Progenitor cell of endocrine pancreas (in vitro differentiated cells): ENCODE data around the gene CEACAM18. TPM values are rescaled to one million over a fixed set of nuclear protein-coding genes. Genes with fewer than 3 reads are reported as not detected.

ENCODE experiments used
- DNase-seq: peaks from one replicate; pipeline ENCODE4 v3.0.0; 2021; ENCODE audit warnings: low spot score; ENCODE audit not compliant: unreplicated experiment
- H3K27ac Mint-ChIP-seq: 2 replicates; pipeline ENCODE4 v1.8.0; 2021; ENCODE audit warnings: mild to moderate bottlenecking, moderate library complexity, mixed read lengths
- H3K27me3 Mint-ChIP-seq: 2 replicates; pipeline ENCODE4 v1.8.0; 2021; ENCODE audit warnings: mixed read lengths
- H3K36me3 Mint-ChIP-seq: 2 replicates; pipeline ENCODE4 v1.8.0; 2022; ENCODE audit warnings: mixed read lengths; ENCODE audit not compliant: insufficient read depth
- H3K4me1 Mint-ChIP-seq: 2 replicates; pipeline ENCODE4 v1.8.0; 2021; ENCODE audit warnings: low read depth, mixed read lengths
- H3K4me3 Mint-ChIP-seq: 2 replicates; pipeline ENCODE4 v1.8.0; 2021; ENCODE audit warnings: low read depth, mild to moderate bottlenecking, moderate library complexity, mixed read lengths
- H3K9me3 Mint-ChIP-seq: 2 replicates; pipeline ENCODE4 v1.8.0; 2021; ENCODE audit warnings: low read depth, mixed read lengths
- total RNA-seq: library from RNA; stranded (reverse); gene quantifications from 2 replicates; pipeline ENCODE4 v1.2.1, GENCODE V29; 2021
- TF ChIP-seq, protein P1 (sequence below): fragments of 200-600 bp; sonication (generic); IDR thresholded peaks from one replicate; pipeline ENCODE4 v1.5.0; 2021; ENCODE audit warnings: antibody characterized with exemption, mild to moderate bottlenecking; ENCODE audit not compliant: unreplicated experiment

Gene CEACAM18
- total RNA-seq, 1 donor from 2014 or later: not detected

DNA sequence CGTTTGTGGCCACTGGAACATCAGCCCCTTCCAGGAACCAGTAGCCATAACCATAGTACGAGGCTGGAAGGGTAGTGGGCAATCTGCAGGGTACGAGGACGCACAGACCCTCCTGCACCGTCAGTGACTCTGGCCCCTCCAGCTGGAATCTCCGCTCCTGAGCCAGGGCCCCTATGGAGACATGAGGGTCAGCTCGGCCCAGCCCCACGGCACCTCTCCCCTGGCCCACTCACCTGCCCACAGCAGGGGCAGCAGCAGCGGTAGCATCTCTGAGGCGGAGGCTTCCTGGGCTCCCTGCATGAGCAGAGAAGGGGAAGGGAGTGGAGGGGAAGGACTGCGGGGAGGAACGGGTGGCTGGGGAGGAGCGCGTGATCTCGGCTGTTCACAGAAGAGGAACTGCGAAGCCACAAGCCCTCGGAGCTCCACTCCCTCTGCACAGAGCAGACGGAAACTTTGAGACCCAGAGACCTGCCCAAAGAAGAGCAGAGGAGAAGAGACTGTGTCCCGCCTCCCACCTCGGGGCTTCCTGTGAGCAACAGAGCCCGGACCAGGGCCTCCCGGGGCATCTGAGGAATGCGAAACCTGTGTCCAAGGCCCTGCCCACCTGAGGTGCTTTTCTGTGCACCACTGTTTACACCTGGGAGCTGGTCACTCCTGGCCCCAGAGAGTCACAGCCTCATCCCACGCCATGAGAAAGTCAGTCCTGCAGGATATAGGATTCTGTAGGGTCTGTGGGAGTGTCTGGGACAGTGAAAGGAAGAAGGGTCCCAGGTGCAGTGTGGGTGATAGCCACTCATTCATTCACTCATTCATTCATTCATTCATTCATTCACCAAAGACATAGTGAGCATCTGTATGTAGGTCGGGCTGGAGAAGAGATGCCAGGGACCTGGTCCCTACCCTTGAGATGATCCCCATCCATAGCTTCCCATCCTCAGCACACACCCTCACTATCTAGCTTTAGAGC lies 53.3 kb downstream of the CEACAM18 start, which contains the start of gene SIGLEC6:
SIGLEC6 (minus strand) TSS at position 322 of the 967 bp plus-strand sequence; CDS start at position 300, 22 bp downstream.
- Mint-ChIP-seq H3K27me3 (peaks cover 42% of the 10 kb centered on the region), H3K9me3 (no peaks in the 10 kb centered on the region), H3K27ac (no peak within 1 kb of the TSS), H3K4me3 (no peak within 1 kb of the TSS), H3K4me1 (no peaks in the 10 kb centered on the region), H3K36me3 (no peaks in the 10 kb centered on the region)
- TF ChIP-seq, protein P1, sequence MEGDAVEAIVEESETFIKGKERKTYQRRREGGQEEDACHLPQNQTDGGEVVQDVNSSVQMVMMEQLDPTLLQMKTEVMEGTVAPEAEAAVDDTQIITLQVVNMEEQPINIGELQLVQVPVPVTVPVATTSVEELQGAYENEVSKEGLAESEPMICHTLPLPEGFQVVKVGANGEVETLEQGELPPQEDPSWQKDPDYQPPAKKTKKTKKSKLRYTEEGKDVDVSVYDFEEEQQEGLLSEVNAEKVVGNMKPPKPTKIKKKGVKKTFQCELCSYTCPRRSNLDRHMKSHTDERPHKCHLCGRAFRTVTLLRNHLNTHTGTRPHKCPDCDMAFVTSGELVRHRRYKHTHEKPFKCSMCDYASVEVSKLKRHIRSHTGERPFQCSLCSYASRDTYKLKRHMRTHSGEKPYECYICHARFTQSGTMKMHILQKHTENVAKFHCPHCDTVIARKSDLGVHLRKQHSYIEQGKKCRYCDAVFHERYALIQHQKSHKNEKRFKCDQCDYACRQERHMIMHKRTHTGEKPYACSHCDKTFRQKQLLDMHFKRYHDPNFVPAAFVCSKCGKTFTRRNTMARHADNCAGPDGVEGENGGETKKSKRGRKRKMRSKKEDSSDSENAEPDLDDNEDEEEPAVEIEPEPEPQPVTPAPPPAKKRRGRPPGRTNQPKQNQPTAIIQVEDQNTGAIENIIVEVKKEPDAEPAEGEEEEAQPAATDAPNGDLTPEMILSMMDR: no peak
- no peak for DNase-seq

DNA sequence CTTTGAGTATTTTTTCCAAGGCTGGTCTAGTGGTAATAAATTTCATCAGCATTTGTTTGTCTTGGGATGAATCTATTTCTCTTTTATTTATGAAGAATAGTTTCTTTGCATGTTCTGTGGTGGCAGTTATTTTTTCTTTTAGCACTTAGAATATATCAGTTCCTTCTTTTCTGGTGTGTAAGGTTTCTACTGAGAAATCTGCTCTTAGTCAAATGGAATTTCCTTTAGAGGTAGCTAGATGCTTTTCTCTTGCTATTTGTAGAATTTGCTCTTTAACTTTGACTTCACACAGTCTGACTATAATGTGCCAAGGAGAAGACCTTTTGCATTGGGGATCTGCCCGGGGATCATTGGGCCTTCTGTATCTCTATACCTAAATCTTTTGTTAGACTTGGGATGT lies 57.2 kb downstream of the CEACAM18 start:
- H3K4me3 Mint-ChIP-seq: no peak overlapping the region
- H3K9me3 Mint-ChIP-seq: no peaks in the 10 kb centered on the region
- H3K4me1 Mint-ChIP-seq: no peaks in the 10 kb centered on the region
- no peaks in the 10 kb centered on the region for H3K36me3 Mint-ChIP-seq
- TF ChIP-seq, protein P1: no peak
- peaks cover 46% of the 10 kb centered on the region for H3K27me3 Mint-ChIP-seq
- no peak overlapping the region for H3K27ac Mint-ChIP-seq
- no peak for DNase-seq

DNA sequence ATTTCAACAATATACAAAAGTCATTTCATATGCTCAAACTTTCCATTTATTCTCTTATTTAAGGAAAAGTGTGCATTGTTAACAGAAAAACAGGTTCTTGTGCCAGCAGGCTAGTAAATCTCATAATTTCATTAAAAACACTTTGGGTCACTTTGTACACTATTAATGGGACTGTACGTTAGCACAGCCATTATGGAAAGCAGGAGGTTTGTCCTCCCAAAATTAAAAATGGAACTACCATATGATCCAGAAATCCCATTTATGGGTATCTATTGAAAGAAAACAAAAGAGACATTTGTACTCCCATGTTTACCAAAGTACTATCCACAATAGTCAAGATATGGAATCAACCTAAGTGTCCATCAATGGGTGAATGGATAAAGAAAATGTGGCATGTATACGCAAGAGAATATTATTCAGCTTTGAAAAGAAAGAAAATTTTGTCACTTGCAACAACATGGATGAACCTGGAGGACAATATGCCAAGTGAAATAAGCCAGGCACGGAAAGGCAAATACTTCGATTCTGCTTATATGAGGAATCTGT lies 61.6 kb downstream of the CEACAM18 start:
- no peaks in the 10 kb centered on the region for H3K9me3 Mint-ChIP-seq
- H3K27me3 Mint-ChIP-seq: peaks cover 42% of the 10 kb centered on the region
- no peak for DNase-seq
- no peaks in the 10 kb centered on the region for H3K4me1 Mint-ChIP-seq
- H3K4me3 Mint-ChIP-seq: no peak overlapping the region
- TF ChIP-seq, protein P1: no peak
- H3K27ac Mint-ChIP-seq: no peak overlapping the region
- no peaks in the 10 kb centered on the region for H3K36me3 Mint-ChIP-seq

Other genes with a start within 250 kb of the CEACAM18 start
- not detected in 2 replicates for gene SIGLECL1, start 227.5 kb upstream of the CEACAM18 start, total RNA-seq
- 44.8 and 44.9 TPM in 2 replicates for gene IGLON5, start 166.9 kb upstream of the CEACAM18 start, total RNA-seq
- 6.3 and 7.0 TPM in 2 replicates for gene VSIG10L, start 136.4 kb upstream of the CEACAM18 start, total RNA-seq
- 63.2 and 69.5 TPM in 2 replicates for gene ETFB, start 112.2 kb upstream of the CEACAM18 start, total RNA-seq
- 0.73 and 1.4 TPM in 2 replicates for gene CLDND2, start 109.5 kb upstream of the CEACAM18 start, total RNA-seq
- gene NKG7, start 105.9 kb upstream of the CEACAM18 start, total RNA-seq: not detected in 2 replicates
- not detected in 2 replicates for gene LIM2, start 90.6 kb upstream of the CEACAM18 start, total RNA-seq
- gene C19orf84, start 87.9 kb upstream of the CEACAM18 start, total RNA-seq: 0.53 and 0.98 TPM in 2 replicates
- gene SIGLEC10, start 60.9 kb upstream of the CEACAM18 start, total RNA-seq: not detected in 2 replicates
- not detected in 2 replicates for gene SIGLEC8, start 20.1 kb upstream of the CEACAM18 start, total RNA-seq
- not detected in 2 replicates for gene SIGLEC12, start 23.3 kb downstream of the CEACAM18 start, total RNA-seq
- gene SIGLEC6, start 53.1 kb downstream of the CEACAM18 start, total RNA-seq: not detected in 2 replicates
- gene ZNF175, start 92.7 kb downstream of the CEACAM18 start, total RNA-seq: 14.6 and 14.9 TPM in 2 replicates
- gene SIGLEC5, start 151.9 kb downstream of the CEACAM18 start, total RNA-seq: not detected in 2 replicates
- not detected in 2 replicates for gene SIGLEC14, start 168.3 kb downstream of the CEACAM18 start, total RNA-seq
- gene SPACA6, start 214.8 kb downstream of the CEACAM18 start, total RNA-seq: 28.9 and 32.3 TPM in 2 replicates
- gene HAS1, start 245.5 kb downstream of the CEACAM18 start, total RNA-seq: not detected in 2 replicates